DND-41 (cell line): ENCODE data around the gene SLC17A7.

Experiments used
- ATAC-seq: fragments of 200-7000 bp; cut with Tn5 transposase; 3 replicates; pipeline ENCODE4 v1.9.1; 2021; ENCODE audit warnings: low read depth; ENCODE audit not compliant: insufficient read depth
- DNase-seq: peaks from one replicate; pipeline ENCODE4 v3.0.0-alpha.2; 2020
- H2AFZ ChIP-seq: 2 replicates; pipeline ENCODE4 v1.6.0; 2012; ENCODE audit warnings: low read depth, low read length
- H3K27ac ChIP-seq: 2 replicates; pipeline ENCODE4 v1.5.1; 2012; ENCODE audit warnings: low read length, inconsistent platforms
- H3K27me3 ChIP-seq: fragments of 200-600 bp; sonication (generic); 2 replicates; pipeline ENCODE4 v1.6.0; 2012; ENCODE audit warnings: low read length, mild to moderate bottlenecking, inconsistent platforms; ENCODE audit not compliant: insufficient read depth, poor library complexity
- H3K36me3 ChIP-seq: 2 replicates; pipeline ENCODE4 v1.5.1; 2012; ENCODE audit warnings: low read length, inconsistent platforms; ENCODE audit not compliant: insufficient read depth
- H3K4me1 ChIP-seq: 2 replicates; pipeline ENCODE4 v1.5.1; 2012; ENCODE audit warnings: mild to moderate bottlenecking, low read length; ENCODE audit not compliant: insufficient read depth
- H3K4me2 ChIP-seq: 2 replicates; pipeline ENCODE4 v1.6.0; 2012; ENCODE audit warnings: mild to moderate bottlenecking, moderate library complexity, low read length, inconsistent platforms; ENCODE audit not compliant: insufficient read depth
- H3K4me3 ChIP-seq, 2 experiments: fragments of 200-600 bp in 1 of 2; shearing (Covaris generic) in 1 of 2; 2 replicates each; pipeline ENCODE4 v1.5.1; 2012 to 2016; ENCODE audit warnings: inconsistent platforms in 2 of 2, low read length in 2 of 2, mild to moderate bottlenecking in 2 of 2, low read depth in 1 of 2, moderate library complexity in 1 of 2
- H3K79me2 ChIP-seq: 2 replicates; pipeline ENCODE4 v1.6.0; 2012; ENCODE audit warnings: low read length, inconsistent platforms; ENCODE audit not compliant: insufficient read depth
- H3K9ac ChIP-seq: 2 replicates; pipeline ENCODE4 v1.6.0; 2012; ENCODE audit warnings: low read depth, mild to moderate bottlenecking, inconsistent platforms, low read length, moderate library complexity
- H3K9me3 ChIP-seq: 2 replicates; pipeline ENCODE4 v1.5.1; 2012; ENCODE audit warnings: low read length, moderate library complexity, mild to moderate bottlenecking, inconsistent platforms; ENCODE audit not compliant: insufficient read depth, severe bottlenecking
- H4K20me1 ChIP-seq: 2 replicates; pipeline ENCODE4 v1.6.0; 2012; ENCODE audit warnings: low read length; ENCODE audit not compliant: insufficient read depth
- CTCF ChIP-seq: IDR thresholded peaks from 2 replicates; pipeline ENCODE4 v1.5.1; 2012; ENCODE audit warnings: borderline replicate concordance, low read length, moderate library complexity, mild to moderate bottlenecking; ENCODE audit not compliant: poor library complexity, severe bottlenecking; ENCODE audit errors: extremely low read depth
- EZH2 ChIP-seq: IDR thresholded peaks from 3 replicates; pipeline ENCODE4 v1.6.1; 2012; ENCODE audit warnings: borderline replicate concordance, low read depth, mild to moderate bottlenecking, moderate library complexity, low read length, inconsistent platforms; ENCODE audit not compliant: severe bottlenecking

SLC17A7 gene

GRCh38 chr19:49488863-49489537, 47.7 kb upstream of the SLC17A7 start:
- no peak for TF ChIP-seq EZH2
- no peak for TF ChIP-seq CTCF
- Histone ChIP-seq H3K27me3 (no peaks in the 10 kb centered on the region), H3K9ac (peak overlapping the region; percentile 87), H3K27ac (peak overlapping the region; percentile 96), H3K4me1 (peaks cover 37% of the 10 kb centered on the region), H2AFZ (no peak overlapping the region), H3K79me2 (peaks cover 44% of the 10 kb centered on the region), H3K4me2 (peak overlapping the region; percentile 75), H3K4me3 (peak overlapping the region; percentile 67 to 88; a peak in 3 of 4 replicates), H3K9me3 (no peaks in the 10 kb centered on the region), H3K36me3 (peaks cover 56% of the 10 kb centered on the region), H4K20me1 (peaks cover 41% of the 10 kb centered on the region)
- ATAC-seq, result no peak
- DNase-seq, result no peak

GRCh38 chr19:49488046-49488862, 46.9 kb upstream of the SLC17A7 start:
- H3K27me3 ChIP-seq, result no peaks in the 10 kb centered on the region
- H3K4me2 ChIP-seq, result peak overlapping the region; percentile 75
- no peak overlapping the region for H2AFZ ChIP-seq
- H3K9me3 ChIP-seq, result no peaks in the 10 kb centered on the region
- TF ChIP-seq CTCF, result no peak
- no peak for TF ChIP-seq EZH2
- peaks cover 44% of the 10 kb centered on the region for H3K79me2 ChIP-seq
- H3K36me3 ChIP-seq, result peaks cover 56% of the 10 kb centered on the region
- peak overlapping the region; percentile 67 to 88; a peak in 3 of 4 replicates for H3K4me3 ChIP-seq
- ATAC-seq (no peak), DNase-seq (no peak)
- peaks cover 41% of the 10 kb centered on the region for H4K20me1 ChIP-seq
- peak overlapping the region; percentile 87 for H3K9ac ChIP-seq
- peak overlapping the region; percentile 96 for H3K27ac ChIP-seq
- H3K4me1 ChIP-seq, result peaks cover 37% of the 10 kb centered on the region

GRCh38 chr19:49487277-49488045, 46.1 kb upstream of the SLC17A7 start, which contains the start of gene RPL13A:
Gene RPL13A (plus strand): TSS chr19:49487608. CDS start chr19:49487630, 22 bp downstream.
- Histone ChIP-seq H3K36me3 (peaks cover 50% of the 10 kb centered on the region), H3K27ac (peak within 1 kb of the TSS; percentile 96), H3K4me2 (peak within 1 kb of the TSS; percentile 75), H3K9ac (peak within 1 kb of the TSS; percentile 87), H2AFZ (peak within 1 kb of the TSS; percentile 83), H3K4me3 (peak within 1 kb of the TSS; percentile 67 to 88), H3K27me3 (no peaks in the 10 kb centered on the region), H4K20me1 (peaks cover 41% of the 10 kb centered on the region), H3K4me1 (peaks cover 37% of the 10 kb centered on the region), H3K9me3 (no peaks in the 10 kb centered on the region), H3K79me2 (peaks cover 44% of the 10 kb centered on the region)
- ATAC-seq (peak; percentile 93), DNase-seq (peak; percentile 100)
- TF ChIP-seq EZH2 (no peak), CTCF (no peak)
